Activated naive CD8-positive, alpha-beta T cell treated with anti-CD3 and anti-CD28 coated beads, Interleukin-2, amount 50 U/mL, for 16 hours (primary cell): ENCODE data around the gene NCBP3.
"Not testable (repeated sequence)": the region's sequence is repeated elsewhere in the genome, so short reads cannot be mapped to it uniquely, and the experiment has no call there.

ENCODE experiments used
- DNase-seq: peaks from one replicate; pipeline ENCODE4 v3.0.0-alpha.2; 2020; ENCODE audit warnings: low read depth, low spot score

NCBP3 gene

GRCh38 chr17:3793258-3793657 lies 52.8 kb downstream of the NCBP3 start:
- DNase-seq, result not testable (repeated sequence)

GRCh38 chr17:3792481-3792880 lies 53.6 kb downstream of the NCBP3 start:
- DNase-seq, result no peak

GRCh38 chr17:3788200-3788599 lies 57.8 kb downstream of the NCBP3 start:
- DNase-seq, result no peak

GRCh38 chr17:3785323-3785722 lies 60.7 kb downstream of the NCBP3 start:
- DNase-seq, result not testable (repeated sequence)

DNA sequence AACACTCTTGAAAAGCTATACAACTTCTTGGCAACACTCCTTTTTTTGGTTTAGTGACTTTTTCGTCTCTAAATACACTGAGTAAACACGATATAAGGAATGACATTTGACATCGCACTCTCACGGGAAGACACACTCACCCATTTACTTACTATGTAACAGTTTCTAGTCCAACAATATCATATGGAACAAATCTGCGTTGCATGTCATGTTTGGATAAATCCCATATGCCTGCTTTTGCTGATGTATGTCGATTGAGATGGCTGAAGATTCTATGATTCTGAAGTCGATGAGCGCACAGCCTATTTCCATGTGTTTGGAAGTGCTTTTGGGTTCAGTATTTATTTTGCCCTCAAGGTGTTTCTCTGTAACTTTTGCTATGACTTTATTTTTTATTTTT lies 63.3 kb downstream of the NCBP3 start:
- DNase-seq, result no peak

GRCh38 chr17:3780986-3781385 lies 65.1 kb downstream of the NCBP3 start:
- no peak for DNase-seq

GRCh38 chr17:3777366-3778120 lies 68.5 kb downstream of the NCBP3 start:
- DNase-seq, result no peak

GRCh38 chr17:3773966-3774365 lies 72.1 kb downstream of the NCBP3 start:
- DNase-seq, result no peak

GRCh38 chr17:3773511-3773910 lies 72.5 kb downstream of the NCBP3 start:
- no peak for DNase-seq

DNA sequence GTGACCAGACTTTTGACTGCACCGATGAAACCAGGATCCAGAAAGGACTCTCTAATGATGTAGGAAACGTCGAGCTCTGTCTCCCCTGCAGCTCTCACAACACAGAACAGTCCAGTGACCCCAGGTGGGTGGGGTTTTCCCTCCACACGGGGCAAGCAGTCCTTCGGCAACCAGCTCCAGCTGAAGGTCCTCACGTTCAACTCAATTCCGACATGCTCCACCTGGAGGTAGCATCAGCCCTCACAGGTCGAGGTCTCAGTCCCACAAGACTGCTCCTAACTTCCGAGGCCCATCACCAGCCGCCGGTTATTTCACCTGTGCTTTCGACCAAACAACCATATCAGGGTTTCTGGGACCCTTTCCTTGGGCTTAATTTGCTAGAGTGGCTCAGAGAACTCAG lies 73.3 kb downstream of the NCBP3 start:
- DNase-seq, result no peak

- DNase-seq, result no peak
These were observed 74.9 kb downstream of the NCBP3 start for GRCh38 chr17:3771140-3771539.

DNA sequence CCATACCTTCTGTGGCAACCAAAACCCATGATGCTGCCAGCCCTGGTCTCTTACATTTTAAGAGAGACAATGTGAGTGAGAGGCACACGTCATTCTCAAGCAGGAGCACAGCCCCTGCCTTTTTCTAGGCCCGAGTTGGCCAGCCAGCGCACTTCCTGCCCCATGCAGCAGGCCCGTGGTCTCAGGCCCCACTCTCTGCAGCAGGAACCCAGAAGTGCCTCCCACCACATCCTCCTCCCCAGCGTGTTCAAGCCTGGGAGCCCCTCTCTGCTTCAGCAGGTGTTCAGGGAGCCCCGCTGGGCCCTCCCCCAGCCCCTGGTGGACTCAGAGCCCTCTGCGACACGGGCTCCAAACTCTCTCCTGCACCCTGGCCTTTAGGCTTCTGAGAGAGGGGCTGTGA lies 75.6 kb downstream of the NCBP3 start:
- no peak for DNase-seq

- no peak for DNase-seq
These were observed 77.3 kb downstream of the NCBP3 start for GRCh38 chr17:3768769-3769168.

GRCh38 chr17:3768341-3768740 lies 77.7 kb downstream of the NCBP3 start:
- DNase-seq, result no peak

- no peak for DNase-seq
These were observed 79.3 kb downstream of the NCBP3 start for GRCh38 chr17:3766779-3767178.

- no peak for DNase-seq
These were observed 80.1 kb downstream of the NCBP3 start for GRCh38 chr17:3765981-3766380.

- DNase-seq, result no peak
These were observed 82.3 kb downstream of the NCBP3 start for GRCh38 chr17:3763777-3764170.

DNA sequence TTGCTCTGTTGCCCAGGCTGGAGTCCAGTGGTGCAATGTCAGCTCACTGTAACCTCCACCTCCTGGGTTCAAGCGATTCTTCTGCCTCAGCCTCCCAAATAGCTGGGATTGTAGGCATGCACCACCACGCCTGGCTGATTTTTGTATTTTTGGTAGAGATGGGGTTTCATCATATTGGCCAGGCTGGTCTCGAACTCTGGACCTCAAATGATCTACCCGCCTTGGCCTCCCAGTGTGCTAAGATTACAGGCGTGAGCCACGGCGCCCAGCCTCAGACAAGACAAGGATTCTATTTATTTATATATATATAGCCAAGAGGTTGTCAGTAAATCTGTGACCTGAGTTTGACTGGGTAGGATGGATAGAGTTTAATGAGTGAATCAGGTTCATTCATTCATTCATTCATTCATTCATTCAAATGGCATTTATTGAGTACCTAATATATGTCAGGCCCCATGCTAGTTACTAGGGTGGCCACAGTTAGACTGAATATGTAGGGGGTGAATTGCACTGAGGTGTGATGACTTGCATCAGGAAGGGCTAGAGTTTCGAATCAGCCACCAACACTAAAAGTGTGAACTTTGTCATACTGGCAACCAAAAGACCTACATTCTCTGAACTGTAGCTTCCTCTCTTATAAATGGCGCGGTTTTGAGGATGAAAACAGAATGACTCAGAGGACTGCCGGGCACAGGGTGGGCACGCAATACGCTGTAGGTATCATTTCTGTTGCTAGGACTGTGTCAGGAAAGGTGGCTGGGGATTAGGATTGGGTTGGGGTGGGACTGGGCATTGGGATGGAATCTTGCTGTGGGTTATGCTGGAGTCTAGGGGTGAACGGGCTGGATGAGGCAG lies 82.9 kb downstream of the NCBP3 start:
- no peak for DNase-seq

GRCh38 chr17:3761918-3762380 lies 84.1 kb downstream of the NCBP3 start:
- DNase-seq, result no peak

- no peak for DNase-seq
These were observed 84.8 kb downstream of the NCBP3 start for GRCh38 chr17:3761036-3761917.

DNA sequence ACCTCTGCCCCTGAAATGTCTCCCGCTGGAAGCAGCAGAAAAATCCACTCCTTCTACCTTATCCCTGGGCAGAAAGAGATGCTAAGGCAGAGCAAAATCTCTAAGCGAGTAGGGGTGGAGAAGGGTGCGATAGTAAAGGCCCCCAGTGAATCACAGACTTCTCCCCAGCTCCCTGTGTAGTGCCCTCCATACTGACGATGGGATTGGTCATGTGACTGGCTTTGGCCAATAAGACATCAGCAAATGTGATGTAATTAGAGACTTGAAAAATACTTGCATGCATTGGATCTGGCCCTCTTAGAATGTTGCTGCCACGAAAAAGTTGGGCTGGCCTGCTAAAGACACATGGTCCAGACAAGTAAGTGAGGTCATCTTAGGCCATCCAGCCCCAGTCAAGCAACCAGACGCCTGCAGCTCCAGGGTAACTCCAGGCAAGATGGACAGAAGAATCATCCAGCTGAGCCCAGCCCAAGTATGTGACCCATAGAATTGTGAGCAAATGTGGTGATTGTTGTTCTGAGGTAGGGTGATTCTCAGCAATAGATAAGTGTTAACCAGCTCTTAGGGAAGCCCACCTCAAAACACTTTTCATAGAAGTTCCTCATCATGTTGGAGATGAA lies 86.3 kb downstream of the NCBP3 start:
- no peak for DNase-seq
